Caco-2 (cell line): Measurements from ENCODE around the gene NDUFA5. TPM values are rescaled to one million over a fixed set of nuclear protein-coding genes. Genes with fewer than 3 reads are reported as not detected.
"Not testable (repeated sequence)": the region's sequence is repeated elsewhere in the genome, so short reads cannot be mapped to it uniquely, and the experiment has no call there.

Experiments
- BruUV-seq: library from RNA; stranded (reverse); fragments of 400-500 nt; replicated peaks from 2 replicates; lab custom pipeline; 2021; lab: Mats Ljungman, UMichigan
- CTCF ChIA-PET: fragments of 300-600 bp; sonication (Branson Sonifier 250); formaldehyde crosslinking; loops from one replicate; lab custom pipeline; 2022; ENCODE audit warnings: antibody characterized with exemption; lab: Charles Lee
- POLR2A ChIA-PET: fragments of 300-600 bp; sonication (Branson Sonifier 250); formaldehyde crosslinking; loops from one replicate; lab custom pipeline; 2022; ENCODE audit warnings: antibody characterized with exemption; lab: Charles Lee
- DNase-seq, 2 experiments: peaks; one replicate each; pipeline versions ENCODE4 v3.0.0 to v3.0.0-alpha.2; 2020 to 2022
- H3K27me3 ChIP-seq: replicated peaks from 2 replicates; pipeline ENCODE4 v1.6.0; 2011; ENCODE audit warnings: low read length; ENCODE audit not compliant: control insufficient read depth, insufficient read depth
- H3K36me3 ChIP-seq: 2 replicates; pipeline ENCODE4 v1.5.1; 2011; ENCODE audit warnings: low read length; ENCODE audit not compliant: control insufficient read depth, insufficient read depth
- H3K4me1 ChIP-seq: fragments of 250-450 bp; sonication (Bioruptor Pico); 2 replicates; pipeline ENCODE4 v1.5.1; 2020; ENCODE audit warnings: mild to moderate bottlenecking
- H3K4me3 ChIP-seq: 2 replicates; pipeline ENCODE4 v1.5.1; 2011; ENCODE audit warnings: low read depth, mild to moderate bottlenecking, control low read depth, low read length
- H3K9me3 ChIP-seq: fragments of 250-450 bp; sonication (Bioruptor Pico); 2 replicates; pipeline ENCODE4 v1.5.1; 2020; ENCODE audit warnings: mild to moderate bottlenecking, moderate library complexity
- H3K27ac Mint-ChIP-seq: one replicate; pipeline ENCODE4 v1.8.0; 2022; ENCODE audit warnings: mixed read lengths; ENCODE audit not compliant: unreplicated experiment
- H3K27me3 Mint-ChIP-seq: one replicate; pipeline ENCODE4 v1.8.0; 2022; ENCODE audit warnings: mixed read lengths; ENCODE audit not compliant: insufficient read depth, unreplicated experiment
- H3K36me3 Mint-ChIP-seq: one replicate; pipeline ENCODE4 v1.8.0; 2022; ENCODE audit warnings: mild to moderate bottlenecking, mixed read lengths; ENCODE audit not compliant: insufficient read depth, unreplicated experiment
- H3K4me1 Mint-ChIP-seq: one replicate; pipeline ENCODE4 v1.8.0; 2022; ENCODE audit warnings: low read depth, mixed read lengths; ENCODE audit not compliant: unreplicated experiment
- H3K4me3 Mint-ChIP-seq: one replicate; pipeline ENCODE4 v1.8.0; 2022; ENCODE audit warnings: mild to moderate bottlenecking, moderate library complexity, mixed read lengths; ENCODE audit not compliant: unreplicated experiment
- H3K9me3 Mint-ChIP-seq: one replicate; pipeline ENCODE4 v1.8.0; 2022; ENCODE audit warnings: mixed read lengths; ENCODE audit not compliant: unreplicated experiment
- CTCF ChIP-seq, 2 experiments: fragments of 200-600 bp in 1 of 2; IDR thresholded peaks; 1 replicate in 1 of 2; 2 replicates in 1 of 2; pipeline versions ENCODE4 v1.5.1 to v1.8.0; 2011 to 2022; ENCODE audit warnings: antibody characterized with exemption in 1 of 2, control low read depth in 1 of 2, inconsistent platforms in 1 of 2, low read depth in 1 of 2, low read length in 1 of 2, mild to moderate bottlenecking in 1 of 2, moderate library complexity in 1 of 2; ENCODE audit not compliant: insufficient read depth in 1 of 2, severe bottlenecking in 1 of 2, unreplicated experiment in 1 of 2
- intact Hi-C: fragments of 100-400 bp; cut with micrococcal nuclease; formaldehyde crosslinking; loops from one replicate; pipeline ENCODE4 v1.10.0; 2022; ENCODE audit not compliant: unreplicated experiment
- total RNA-seq: library from RNA; stranded (reverse); gene quantifications from 2 replicates; pipeline ENCODE4 v1.2.3, GENCODE V29; 2022

The NDUFA5 gene
- total RNA-seq, 1 experiment from 2014 or later, result 87.9 TPM

GRCh38 chr7:123552641-123553040 lies 5.0 kb downstream of the NDUFA5 start:
- CTCF ChIA-PET, result no interaction called here

GRCh38 chr7:123552134-123552533 lies 5.5 kb downstream of the NDUFA5 start:
- H3K4me3 Mint-ChIP-seq, intact Hi-C loops, H3K27me3 Mint-ChIP-seq, H3K27ac Mint-ChIP-seq, BruUV-seq, H3K27me3 ChIP-seq, H3K4me3 ChIP-seq, CTCF ChIA-PET, H3K9me3 Mint-ChIP-seq, H3K9me3 ChIP-seq, H3K4me1 ChIP-seq, H3K36me3 ChIP-seq, H3K4me1 Mint-ChIP-seq, DNase-seq: not testable (repeated sequence)
- POLR2A ChIA-PET, result interaction anchor here (0.6 kb wide), 1 partner anchor 17 kb away, joined by 3 read pairs; no protein-coding TSS in a partner anchor
- peaks cover 18% of the 10 kb centered on the region for H3K36me3 Mint-ChIP-seq

More at GRCh38 chr7:123552641-123553040, 5.0 kb downstream of the NDUFA5 start:
- no peaks in the 10 kb centered on the region for H3K4me1 Mint-ChIP-seq
- Histone ChIP-seq H3K27me3 (no peaks in the 10 kb centered on the region), H3K36me3 (peaks cover 1% of the 10 kb centered on the region), H3K4me1 (no peaks in the 10 kb centered on the region), H3K4me3 (no peak overlapping the region), H3K9me3 (no peaks in the 10 kb centered on the region)
- H3K27me3 Mint-ChIP-seq, result no peaks in the 10 kb centered on the region
- no peaks in the 10 kb centered on the region for H3K9me3 Mint-ChIP-seq
- H3K4me3 Mint-ChIP-seq, result no peak overlapping the region
- TF ChIP-seq CTCF (IDR thresholded peaks at IDR 0.05; ENCODE audit: insufficient read depth in 1 of 2, low read depth in 1 of 2, low read length in 1 of 2, severe bottlenecking in 1 of 2, unreplicated experiment in 1 of 2), result no peak
- peaks cover 14% of the 10 kb centered on the region for H3K36me3 Mint-ChIP-seq
- no peak for DNase-seq
- intact Hi-C loops, result no loop called here
- no TSS peak for BruUV-seq
- POLR2A ChIA-PET, result interaction anchor here (0.6 kb wide), 1 partner anchor 18 kb away, joined by 3 read pairs; no protein-coding TSS in a partner anchor
- no peak overlapping the region for H3K27ac Mint-ChIP-seq

- Mint-ChIP-seq H3K4me1 (no peaks in the 10 kb centered on the region), H3K36me3 (peaks cover 26% of the 10 kb centered on the region), H3K9me3 (no peaks in the 10 kb centered on the region), H3K4me3 (no peak overlapping the region), H3K27ac (no peak overlapping the region), H3K27me3 (no peaks in the 10 kb centered on the region)
- Histone ChIP-seq H3K4me3 (no peak overlapping the region), H3K27me3 (no peaks in the 10 kb centered on the region), H3K9me3 (no peaks in the 10 kb centered on the region), H3K4me1 (no peaks in the 10 kb centered on the region), H3K36me3 (no peaks in the 10 kb centered on the region; the same call in 1 of the 2 replicates)
- ChIA-PET CTCF (no interaction called here), POLR2A (no interaction called here)
- no peak for DNase-seq
- BruUV-seq, result no TSS peak
- intact Hi-C loops, result no loop called here
- TF ChIP-seq CTCF (IDR thresholded peaks at IDR 0.05; ENCODE audit: insufficient read depth in 1 of 2, low read depth in 1 of 2, low read length in 1 of 2, severe bottlenecking in 1 of 2, unreplicated experiment in 1 of 2), result no peak
Observed at GRCh38 chr7:123548406-123548805, 9.2 kb downstream of the NDUFA5 start.
